T-helper 1 cell (primary cell): ENCODE results near the gene LCA5L.
"Not testable (repeated sequence)": the region's sequence is repeated elsewhere in the genome, so short reads cannot be mapped to it uniquely, and the experiment has no call there.

Experiments
- DNase-seq, 5 donors: peaks; one replicate each; pipeline ENCODE4 v3.0.0-alpha.2; 2012 to 2020

Gene LCA5L

DNA sequence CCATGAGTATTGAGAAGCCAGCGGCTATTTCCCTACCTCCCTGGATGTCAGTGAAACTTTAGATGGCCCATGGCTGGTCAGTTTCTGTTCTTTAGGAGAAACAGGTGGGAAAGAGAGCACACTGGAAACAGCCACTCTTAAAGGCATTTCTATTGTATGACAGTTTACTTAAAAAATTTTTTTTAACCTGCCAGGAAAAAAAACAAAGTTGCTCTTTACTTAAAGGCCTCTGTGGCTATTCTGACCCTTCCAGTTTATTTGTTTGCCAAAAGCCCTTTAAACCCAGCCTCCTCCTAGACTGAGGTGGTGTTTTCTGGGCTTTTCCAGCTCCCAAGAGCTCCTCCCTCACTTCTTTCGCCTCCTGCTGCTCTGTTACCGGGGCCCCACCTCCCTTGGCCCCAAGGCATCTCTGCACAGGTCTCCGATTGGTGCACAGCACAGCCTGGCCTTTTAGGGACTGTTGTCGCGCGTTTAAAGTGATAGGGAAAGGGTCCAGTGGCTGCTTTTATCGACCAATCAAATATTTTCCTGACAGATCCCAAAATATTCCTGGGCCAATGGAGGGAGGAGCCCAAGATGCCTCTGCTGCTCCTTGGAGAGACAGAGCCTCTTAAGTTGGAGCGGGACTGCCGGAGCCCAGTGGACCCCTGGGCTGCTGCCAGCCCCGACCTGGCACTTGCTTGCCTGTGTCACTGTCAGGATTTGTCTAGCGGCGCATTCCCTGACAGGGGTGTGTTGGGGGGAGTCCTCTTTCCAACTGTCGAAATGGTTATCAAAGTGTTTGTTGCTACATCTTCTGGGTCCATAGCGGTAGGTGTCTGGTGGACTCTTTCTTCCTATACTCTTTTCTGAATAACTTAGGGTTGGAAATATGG, 6.0 kb upstream of the LCA5L start, which contains the start of gene SH3BGR:
TSS of gene SH3BGR (plus strand) at position 639 of the 875 bp plus-strand sequence. CDS start at position 766, 127 bp downstream.
- no peak for DNase-seq

DNA sequence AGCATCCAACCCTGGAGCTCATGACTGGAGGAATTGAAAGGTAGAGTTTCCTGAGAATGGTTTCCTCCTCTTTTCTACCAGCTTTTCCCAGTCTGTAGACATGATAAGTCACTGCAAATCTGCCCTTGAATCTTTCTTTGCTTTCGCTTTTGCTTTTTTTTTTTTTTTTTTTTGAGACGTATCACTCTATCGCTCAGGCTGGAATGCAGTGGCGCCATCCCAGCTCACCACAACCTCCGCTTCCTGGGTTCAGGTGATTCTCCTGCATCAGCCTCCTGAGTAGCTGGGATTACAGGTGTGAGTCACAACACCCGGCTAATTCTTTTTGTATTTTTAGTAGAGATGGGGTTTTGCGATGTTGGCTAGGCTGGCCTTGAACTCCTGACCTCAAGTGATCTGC, 1.7 kb upstream of the LCA5L start:
- no peak for DNase-seq

DNA sequence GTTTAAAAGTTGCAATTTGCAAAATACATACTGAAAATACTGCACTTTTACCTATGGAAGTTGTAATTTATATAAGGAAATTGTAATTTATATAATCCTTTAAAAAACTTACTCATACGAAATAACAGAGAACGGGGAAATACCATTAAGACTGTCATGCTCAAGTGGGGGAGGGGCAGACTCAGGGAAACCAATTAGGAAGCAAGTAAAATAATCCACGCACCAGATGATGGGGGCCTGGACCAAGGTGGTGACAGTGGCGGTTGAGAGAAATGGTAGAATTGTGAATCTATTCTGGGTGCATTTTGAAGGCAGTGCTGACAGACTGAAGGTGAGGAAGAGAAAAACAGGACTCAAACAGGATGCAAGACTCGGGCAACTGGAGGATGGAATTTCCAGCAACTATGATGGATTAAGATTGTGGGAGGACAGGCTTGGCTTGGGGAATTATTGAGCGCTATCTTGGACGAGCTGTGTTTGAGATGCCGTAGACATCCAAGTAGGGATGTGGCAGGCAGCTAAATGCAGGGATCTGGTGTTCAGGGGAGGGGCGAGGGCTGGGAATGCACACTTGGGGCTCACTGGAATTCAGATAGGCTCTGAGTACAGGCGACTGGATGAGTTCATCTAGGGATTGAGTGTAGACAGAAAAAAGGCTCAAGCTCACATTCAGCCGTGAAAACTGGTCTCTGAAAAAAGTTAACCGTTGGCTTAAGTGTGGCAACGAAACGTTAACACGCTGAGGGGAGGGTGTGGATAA, 977 bp downstream of the LCA5L start:
- no peak for DNase-seq

DNA sequence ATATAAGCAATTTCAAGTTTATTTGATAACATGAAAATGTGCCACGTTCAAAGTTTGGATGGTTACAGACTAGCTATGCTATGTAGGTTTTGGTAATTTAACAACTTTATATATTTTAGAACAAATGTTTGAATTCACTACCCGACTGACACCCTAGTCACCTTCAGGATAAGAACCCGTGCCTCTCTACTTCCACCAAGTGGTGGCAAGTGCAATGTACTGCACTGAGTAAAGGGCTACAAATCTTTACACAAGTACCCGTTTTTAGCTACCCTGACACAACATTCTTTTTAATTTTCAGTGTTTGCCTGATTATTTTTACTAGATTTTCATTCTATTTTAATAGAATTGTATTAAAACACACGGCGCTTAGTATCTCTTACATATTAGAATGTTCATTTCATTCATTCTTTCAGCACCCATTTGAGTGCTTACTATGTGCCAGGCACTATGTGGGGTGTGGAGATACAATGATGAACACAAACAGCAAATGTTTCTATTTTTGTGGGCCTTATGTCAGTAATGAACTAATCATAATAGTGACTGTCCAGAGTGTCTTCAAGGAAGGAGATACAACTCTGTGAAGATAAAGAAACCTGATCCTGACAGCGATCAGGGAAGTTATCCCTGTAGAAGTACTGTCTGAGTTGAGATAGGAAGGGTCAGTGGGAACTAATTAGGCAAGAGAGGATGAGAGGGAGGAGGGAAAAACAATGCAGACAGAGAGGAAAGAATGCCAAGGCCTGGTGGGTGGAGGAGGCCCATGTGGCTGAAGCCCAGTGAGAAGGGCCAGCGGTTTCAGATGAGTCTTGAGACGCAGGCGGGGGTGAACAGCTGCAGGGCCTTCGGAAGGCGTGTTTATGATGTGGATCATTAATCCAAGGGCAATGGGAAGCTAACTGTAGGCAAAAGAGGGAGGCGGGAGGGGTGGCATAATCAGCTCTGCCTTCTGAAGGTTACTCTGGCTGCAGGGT, 3.8 kb downstream of the LCA5L start:
- peak in 2 of 5 donors; percentile 18 to 42 for DNase-seq

DNA sequence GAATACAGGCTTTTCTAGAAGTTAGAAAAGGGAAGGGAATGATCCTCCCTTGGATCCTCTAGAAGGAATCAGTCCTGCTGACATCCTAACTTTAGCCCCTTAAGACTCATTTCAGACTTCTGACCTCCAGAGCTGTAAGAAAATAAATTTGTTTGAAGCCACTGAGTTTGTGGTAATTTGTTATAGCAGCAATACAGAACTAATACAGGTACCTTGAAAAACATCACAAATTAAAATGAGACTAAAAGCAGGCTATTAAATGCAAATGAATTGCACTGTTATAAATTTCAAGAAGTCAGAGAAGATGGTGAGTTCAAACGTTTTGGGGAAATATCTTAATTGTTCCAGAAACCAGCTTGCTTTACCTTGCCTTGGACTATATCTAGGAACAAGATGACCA, 6.3 kb downstream of the LCA5L start:
- DNase-seq, result no peak

- DNase-seq, result no peak
Measured at GRCh38 chr21:39434950-39435349, 10.6 kb downstream of the LCA5L start.

DNA sequence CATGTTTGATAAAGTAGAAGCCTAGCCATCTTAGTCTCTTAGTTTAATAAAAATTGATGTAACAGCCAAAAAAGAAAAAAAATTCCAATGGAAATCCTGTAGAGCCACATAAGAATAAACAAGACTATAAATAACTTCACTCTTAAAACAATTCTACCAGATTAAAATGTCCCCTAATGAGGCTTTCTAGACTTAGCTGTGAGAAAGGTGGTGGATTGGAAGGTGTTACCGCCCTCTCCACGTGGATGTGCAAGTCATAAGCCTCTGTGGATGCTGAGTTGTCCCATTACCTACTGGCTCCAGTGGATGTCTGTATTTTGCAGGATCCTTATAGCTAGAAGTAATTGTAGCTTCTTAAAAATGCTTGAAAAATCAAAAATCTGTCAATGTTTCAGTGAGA, 14.6 kb downstream of the LCA5L start:
- DNase-seq, result no peak

DNA sequence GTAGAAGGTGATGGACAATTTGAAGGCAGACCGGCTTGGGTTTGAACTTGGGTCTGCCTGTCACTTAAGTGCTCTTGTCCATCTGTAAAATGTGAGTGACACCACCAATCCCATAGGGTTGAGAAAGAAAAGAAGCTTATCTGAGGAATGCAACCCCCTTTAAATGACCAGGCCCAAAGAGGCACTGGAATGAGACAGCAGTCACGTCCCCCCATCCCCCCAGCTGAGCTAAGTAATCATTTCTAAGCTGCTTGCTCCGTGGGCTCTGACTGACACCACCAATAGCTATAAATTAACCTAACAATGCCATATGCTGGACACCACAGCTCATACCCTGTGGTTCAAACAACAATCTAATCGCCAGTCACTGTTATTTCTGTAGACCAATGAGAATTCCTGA, 15.1 kb downstream of the LCA5L start:
- no peak for DNase-seq

- no peak for DNase-seq
Measured at GRCh38 chr21:39430016-39430415, 15.6 kb downstream of the LCA5L start.

DNA sequence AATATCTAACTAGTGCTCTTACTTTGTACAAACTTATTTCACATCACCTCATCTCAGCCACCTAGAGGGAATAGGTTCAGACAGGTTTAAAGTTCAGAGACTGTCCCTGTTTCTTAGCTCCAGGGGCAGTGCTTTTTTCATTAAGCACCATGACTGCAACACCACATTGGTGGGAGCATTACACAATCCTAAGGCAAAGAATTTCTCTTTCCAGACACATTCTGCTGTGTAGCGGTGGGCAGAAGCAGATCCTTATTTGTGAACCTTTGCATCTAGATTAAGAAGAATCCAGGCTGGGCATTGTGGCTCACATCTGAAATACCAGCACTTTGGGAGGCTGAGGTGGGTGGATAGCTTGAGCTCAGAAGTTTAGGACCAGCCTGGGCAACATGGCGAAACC, 16.1 kb downstream of the LCA5L start:
- DNase-seq, result no peak

DNA sequence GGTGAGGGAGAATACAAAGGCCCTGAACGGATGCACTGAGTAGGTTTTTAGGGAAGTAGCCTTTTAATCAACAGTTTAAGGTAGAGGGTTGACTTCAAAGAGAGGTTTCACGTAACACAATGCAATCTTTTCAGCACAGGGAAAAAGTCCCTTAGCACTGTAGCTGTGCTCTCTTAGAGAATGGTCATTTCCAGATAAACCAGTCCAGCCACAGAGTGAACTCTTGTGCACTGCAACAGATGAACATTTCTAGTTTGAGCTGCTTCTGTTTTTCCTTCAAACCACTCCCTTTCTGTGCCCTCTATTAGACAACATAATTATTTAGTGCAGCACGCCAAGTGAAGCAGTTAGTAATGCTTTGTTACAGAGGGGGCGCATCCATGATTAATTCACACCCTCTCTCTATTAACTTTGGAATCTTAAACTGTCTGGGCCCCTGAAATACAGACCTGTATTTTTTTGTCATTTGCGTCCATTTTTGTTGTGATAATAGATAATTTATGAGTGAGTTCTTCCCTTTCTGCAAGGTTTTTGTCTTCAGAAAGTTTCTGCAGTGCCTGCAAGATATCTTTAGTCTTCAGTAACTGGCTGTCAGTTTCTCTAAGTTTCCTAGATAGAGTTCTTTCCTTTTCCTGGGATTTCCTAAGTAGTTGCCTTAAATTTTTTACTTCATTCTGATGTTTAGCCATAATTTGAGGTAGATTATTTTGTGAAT, 22.9 kb downstream of the LCA5L start:
- no peak for DNase-seq

- not testable (repeated sequence) for DNase-seq
Measured at GRCh38 chr21:39419204-39419603, 26.4 kb downstream of the LCA5L start.

- DNase-seq, result no peak
Measured at GRCh38 chr21:39406065-39406464, 39.5 kb downstream of the LCA5L start.

GRCh38 chr21:39400173-39400572, 45.4 kb downstream of the LCA5L start:
- no peak for DNase-seq

GRCh38 chr21:39397646-39398385, 47.8 kb downstream of the LCA5L start:
- no peak for DNase-seq

DNA sequence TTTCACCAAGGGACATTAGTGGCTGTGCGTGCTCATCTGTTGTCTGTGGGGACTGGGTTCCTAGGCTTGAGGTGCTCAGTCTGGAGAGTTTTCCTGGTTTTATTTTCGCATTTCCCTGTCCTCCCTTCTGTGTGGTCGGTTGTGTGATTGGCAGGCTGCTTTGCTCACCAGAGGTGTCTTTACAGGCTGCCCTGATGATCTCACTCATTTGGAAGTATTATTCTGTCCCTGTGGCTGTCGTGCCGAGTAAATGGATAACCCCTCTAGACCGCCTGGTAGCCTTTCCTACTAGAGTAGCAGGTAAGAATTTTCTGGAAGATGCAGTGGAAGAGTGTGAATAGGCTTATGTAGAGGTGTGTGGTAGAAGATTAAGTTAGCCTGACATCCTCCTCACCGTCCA, 52.6 kb downstream of the LCA5L start:
- DNase-seq, result no peak

- DNase-seq, result no peak
Measured at GRCh38 chr21:39390212-39390765, 55.3 kb downstream of the LCA5L start.

DNA sequence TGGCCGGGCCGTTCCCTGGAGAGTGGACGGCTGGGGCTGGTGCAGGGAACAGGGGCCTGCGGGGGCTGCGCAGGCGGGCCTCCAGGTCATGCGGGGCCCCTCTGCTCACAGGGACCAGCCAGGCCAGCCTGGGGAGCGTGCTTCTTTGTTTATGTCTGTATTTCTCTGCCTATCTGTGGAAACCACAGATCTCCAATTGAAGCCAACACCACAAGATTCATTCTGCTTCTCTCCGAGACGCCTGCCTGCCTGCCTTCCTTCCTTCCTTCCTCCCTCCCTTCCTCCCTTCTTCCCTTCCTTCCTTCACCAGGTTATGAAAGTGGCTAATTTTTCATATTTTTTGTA, 56.8 kb downstream of the LCA5L start:
- DNase-seq, result no peak

GRCh38 chr21:39388038-39388810, 57.4 kb downstream of the LCA5L start:
- DNase-seq, result peak; percentile 79 to 86 (median 82)

- DNase-seq, result peak; percentile 86 to 90 (median 88)
Measured at GRCh38 chr21:39387461-39388037, 58.0 kb downstream of the LCA5L start.
